Measurements from ENCODE around the gene DLG1. TPM values are rescaled to one million over a fixed set of nuclear protein-coding genes. Genes with fewer than 3 reads are reported as not detected.
A peak's percentile ranks its signal among the peaks of the same experiment; 100 is the strongest.

The DLG1 gene
- total and polyA plus RNA-seq, 12 donors = 20.7 to 97.4 (median 54.0) TPM

GRCh38 chr3:197023241-197023997 lies 275.0 kb downstream of the DLG1 start:
- no peaks in the 10 kb centered on the region for H3K36me3 ChIP-seq
- peak in 1 of 8 donors; percentile 25 for ATAC-seq
- intact Hi-C loops (cut with DNase I) = no loop called here
- TF ChIP-seq CTCF (IDR thresholded peaks at IDR 0.05) = no peak
- 55 to 56% methylated on average over 27 of the region's 27 CpGs for WGBS, 2 donors
- peaks cover 0 to 32% (median 3%) of the 10 kb centered on the region in 7 donors for H3K27me3 ChIP-seq
- peaks cover 0 to 22% (median 10%) of the 10 kb centered on the region in 9 donors for H3K4me1 ChIP-seq
- peak overlapping the region in 5 of 10 donors; percentile 10 to 24 (median 14) for H3K4me3 ChIP-seq
- no peaks in the 10 kb centered on the region for H3K9me3 ChIP-seq
- DNase-seq = no peak
- no peak overlapping the region for H3K27ac ChIP-seq

GRCh38 chr3:197022405-197023231 lies 275.8 kb downstream of the DLG1 start:
- Histone ChIP-seq H3K27me3 (peaks cover 0 to 29% (median 3%) of the 10 kb centered on the region in 7 donors), H3K4me1 (peaks cover 0 to 20% (median 10%) of the 10 kb centered on the region in 9 donors), H3K36me3 (no peaks in the 10 kb centered on the region), H3K9me3 (no peaks in the 10 kb centered on the region), H3K4me3 (peak overlapping the region in 4 of 10 donors; percentile 14 to 24 (median 14)), H3K27ac (no peak overlapping the region)
- intact Hi-C loops (cut with DNase I) = no loop called here
- no peak for DNase-seq
- no peak for TF ChIP-seq CTCF (IDR thresholded peaks at IDR 0.05)
- peak in 1 of 8 donors; percentile 29 for ATAC-seq
- 36 to 44% methylated on average over 22 of the region's 22 CpGs for WGBS, 2 donors

GRCh38 chr3:197021729-197022404 lies 276.5 kb downstream of the DLG1 start:
- Histone ChIP-seq H3K4me1 (peaks cover 0 to 20% (median 10%) of the 10 kb centered on the region in 9 donors), H3K27ac (no peak overlapping the region), H3K9me3 (no peaks in the 10 kb centered on the region), H3K4me3 (no peak overlapping the region), H3K27me3 (peaks cover 0 to 29% (median 3%) of the 10 kb centered on the region in 7 donors), H3K36me3 (no peaks in the 10 kb centered on the region)
- no peak for DNase-seq
- WGBS, 2 donors = 83 to 85% methylated on average over 15 of the region's 15 CpGs
- no peak for ATAC-seq
- TF ChIP-seq CTCF (IDR thresholded peaks at IDR 0.05) = no peak
- intact Hi-C loops (cut with DNase I) = no loop called here

GRCh38 chr3:197021231-197021630 lies 277.2 kb downstream of the DLG1 start:
- no peak for ATAC-seq

More at GRCh38 chr3:197021231-197021630, 277.2 kb downstream of the DLG1 start:
- intact Hi-C loops (cut with DNase I) = no loop called here
- peaks cover 0 to 29% (median 3%) of the 10 kb centered on the region in 7 donors for H3K27me3 ChIP-seq
- no peak for TF ChIP-seq CTCF (IDR thresholded peaks at IDR 0.05)
- no peak for DNase-seq
- H3K36me3 ChIP-seq = no peaks in the 10 kb centered on the region
- H3K27ac ChIP-seq = no peak overlapping the region
- 63 to 70% methylated on average over 10 of the region's 10 CpGs for WGBS, 2 donors
- H3K4me1 ChIP-seq = peaks cover 0 to 20% (median 10%) of the 10 kb centered on the region in 9 donors
- no peak overlapping the region for H3K4me3 ChIP-seq
- no peaks in the 10 kb centered on the region for H3K9me3 ChIP-seq

Data from heart right ventricle (tissue), 16 donors.